HepG2 (cell line): Measurements from ENCODE around the gene TIRAP. TPM values are rescaled to one million over a fixed set of nuclear protein-coding genes. Genes with fewer than 3 reads are reported as not detected.
A peak's percentile ranks its signal among the peaks of the same experiment; 100 is the strongest.

Experiments
- ATAC-seq: fragments of 200-7000 bp; cut with Tn5 transposase; 3 replicates; pipeline ENCODE4 v1.9.1; 2020; ENCODE audit warnings: mild to moderate bottlenecking, moderate library complexity
- BruUV-seq: library from RNA; stranded (reverse); fragments of 400-500 nt; replicated peaks from 2 replicates; lab custom pipeline; 2021; lab: Mats Ljungman, UMichigan
- CTCF ChIA-PET: fragments of 300-600 bp; formaldehyde crosslinking; extraction: SDS; loops from one replicate; lab custom pipeline; 2021; ENCODE audit warnings: low total read pairs, inconsistent platforms, low intra/inter-chr PET ratio; lab: Yijun Ruan, JAX
- POLR2A ChIA-PET: fragments of 350-600 bp; sonication (Branson Sonifier 250); formaldehyde crosslinking; loops from one replicate; lab custom pipeline; 2020; ENCODE audit warnings: antibody characterized with exemption, inconsistent platforms; lab: Yijun Ruan, JAX
- DNase-seq: peaks from one replicate; pipeline ENCODE4 v3.0.0-alpha.2; 2015; ENCODE audit warnings: low spot score
- FAIRE-seq: peaks from 3 replicates; lab custom pipeline; 2011; peaks lifted over from hg19 to GRCh38; lab: Jason Lieb, UNC
- H2AFZ ChIP-seq: one replicate; pipeline ENCODE4 v1.6.1; 2011; ENCODE audit warnings: low read length, inconsistent platforms
- H3K27ac ChIP-seq: fragments of 300-600 bp; 3 replicates; pipeline ENCODE4 v1.8.0; 2011; ENCODE audit warnings: mixed run types, mild to moderate bottlenecking, mixed read lengths, low read length, inconsistent platforms; ENCODE audit not compliant: insufficient read depth; ENCODE audit errors: extremely low read length
- H3K27me3 ChIP-seq, 2 experiments: fragments of 200-600 bp in 1 of 2; 2 replicates in 1 of 2; 3 replicates in 1 of 2; pipeline versions ENCODE4 v1.6.0 to v1.8.0; 2011; ENCODE audit warnings: low read length in 2 of 2, mild to moderate bottlenecking in 2 of 2, moderate library complexity in 2 of 2, inconsistent platforms in 1 of 2; ENCODE audit not compliant: insufficient read depth in 2 of 2, control insufficient read depth in 1 of 2
- H3K36me3 ChIP-seq, 2 experiments: fragments of 200-600 bp in 1 of 2; replicated peaks in 1 of 2; 2 replicates in 1 of 2; 3 replicates in 1 of 2; pipeline versions ENCODE4 v1.5.1 to v1.8.0; 2011; ENCODE audit warnings: low read length in 2 of 2, inconsistent platforms in 1 of 2; ENCODE audit not compliant: insufficient read depth in 2 of 2, control insufficient read depth in 1 of 2
- H3K4me1 ChIP-seq: 2 replicates; pipeline ENCODE4 v1.5.1; 2012; ENCODE audit warnings: low read length, inconsistent platforms; ENCODE audit not compliant: insufficient read depth
- H3K4me2 ChIP-seq: 2 replicates; pipeline ENCODE4 v1.6.0; 2011; ENCODE audit warnings: low read depth, low read length, inconsistent platforms
- H3K4me3 ChIP-seq, 3 experiments: fragments of 200-600 bp in 1 of 3; sonication (generic), shearing (Covaris generic) in 1 of 3; replicated peaks in 1 of 3; 2 replicates each; pipeline ENCODE4 v1.5.1; 2011 to 2016; ENCODE audit warnings: low read length in 3 of 3, inconsistent platforms in 2 of 3, low read depth in 2 of 3, mild to moderate bottlenecking in 2 of 3, control low read depth in 1 of 3, mixed read lengths in 1 of 3; ENCODE audit not compliant: insufficient read depth in 1 of 3
- H3K79me2 ChIP-seq: one replicate; pipeline ENCODE4 v1.6.1; 2011; ENCODE audit warnings: low read length, inconsistent platforms; ENCODE audit not compliant: insufficient read depth
- H3K9ac ChIP-seq: 2 replicates; pipeline ENCODE4 v1.6.0; 2011; ENCODE audit warnings: mild to moderate bottlenecking, low read depth, low read length, inconsistent platforms; ENCODE audit not compliant: insufficient read depth
- H3K9me3 ChIP-seq: 2 replicates; pipeline ENCODE4 v1.5.1; 2012; ENCODE audit warnings: mild to moderate bottlenecking, low read length
- H4K20me1 ChIP-seq: 2 replicates; pipeline ENCODE4 v1.6.0; 2011; ENCODE audit warnings: inconsistent platforms, mild to moderate bottlenecking, low read length, moderate library complexity; ENCODE audit not compliant: insufficient read depth
- CC2D1A ChIP-seq: sonication (generic); formaldehyde crosslinking; IDR thresholded peaks from 2 replicates; pipeline ENCODE4 v1.8.1; 2023; ENCODE audit warnings: mild to moderate bottlenecking, missing genetic modification reagents
- DMTF1 ChIP-seq: sonication (generic); formaldehyde crosslinking; IDR thresholded peaks from 2 replicates; pipeline ENCODE4 v1.4.0; 2020; ENCODE audit warnings: mild to moderate bottlenecking, missing genetic modification reagents
- HMGXB4 ChIP-seq, 2 experiments: sonication (generic) in 1 of 2; formaldehyde crosslinking in 1 of 2; IDR thresholded peaks; 2 replicates each; pipeline versions ENCODE4 v1.4.0 to v1.6.1; 2018 to 2020; ENCODE audit warnings: missing genetic modification reagents in 2 of 2, borderline replicate concordance in 1 of 2, low read depth in 1 of 2, mild to moderate bottlenecking in 1 of 2, missing biosample characterization in 1 of 2
- MNT ChIP-seq: fragments of 450-650 bp; IDR thresholded peaks from 2 replicates; pipeline ENCODE4 v1.6.1; 2016
- SMAD1 ChIP-seq: sonication (generic); formaldehyde crosslinking; IDR thresholded peaks from 2 replicates; pipeline ENCODE4 v1.4.0; 2020; ENCODE audit warnings: missing genetic modification reagents, low read depth, mild to moderate bottlenecking, borderline replicate concordance
- ZBTB33 ChIP-seq: sonication (generic); formaldehyde crosslinking; IDR thresholded peaks from 2 replicates; pipeline ENCODE4 v1.4.0; 2020; ENCODE audit warnings: missing genetic modification reagents
- ZNF256 ChIP-seq: sonication (generic); formaldehyde crosslinking; conservative IDR thresholded peaks from 2 replicates; pipeline ENCODE4 v1.4.0; 2020; ENCODE audit warnings: missing genetic modification reagents
- ZNF333 ChIP-seq: sonication (generic); formaldehyde crosslinking; IDR thresholded peaks from 2 replicates; pipeline ENCODE4 v1.4.0; 2020; ENCODE audit warnings: mild to moderate bottlenecking, missing genetic modification reagents, borderline replicate concordance
- ZNF547 ChIP-seq: sonication (generic); formaldehyde crosslinking; IDR thresholded peaks from 2 replicates; pipeline ENCODE4 v1.5.1; 2020; ENCODE audit warnings: mild to moderate bottlenecking, missing genetic modification reagents
- ZNF629 ChIP-seq: sonication (generic); formaldehyde crosslinking; conservative IDR thresholded peaks from 2 replicates; pipeline ENCODE4 v1.5.0; 2020; ENCODE audit warnings: missing genetic modification reagents
- ZNF883 ChIP-seq: sonication (generic); formaldehyde crosslinking; IDR thresholded peaks from 2 replicates; pipeline ENCODE4 v1.5.1; 2020; ENCODE audit warnings: mild to moderate bottlenecking, missing genetic modification reagents; ENCODE audit errors: not compliant biosample characterization
- ZSCAN25 ChIP-seq: sonication (generic); formaldehyde crosslinking; IDR thresholded peaks from 2 replicates; pipeline ENCODE4 v1.8.0; 2022; ENCODE audit warnings: mild to moderate bottlenecking, missing genetic modification reagents
- ZSCAN9 ChIP-seq: IDR thresholded peaks from 2 replicates; pipeline ENCODE4 v1.6.1; 2016; ENCODE audit warnings: borderline replicate concordance
- WGBS: methylation state at CpG from one replicate; pipeline ENCODE4 v1.1.6; 2017; ENCODE audit warnings: low lambda C conversion rate; 5-methylcytosine and 5-hydroxymethylcytosine counted together
- in situ Hi-C: cut with HindIII; loops from 2 replicates; pipeline ENCODE4 v1.10.0; 2017; ENCODE audit warnings: low pct_unique_long_range_greater_than_20kb; ENCODE audit not compliant: extremely low pct_ligation_motif_present
- intact Hi-C: fragments of 100-400 bp; cut with micrococcal nuclease; formaldehyde crosslinking; loops from one replicate; pipeline ENCODE4 v1.10.0; 2022; ENCODE audit not compliant: unreplicated experiment
- polyA plus RNA-seq, 8 experiments: library from polyadenylated mRNA; depleted of rRNA in 3 of 8; stranded (reverse) in 7 of 8; unstranded in 1 of 8; fragments of >200 nt; fragmentation: Illumina TruSeq in 4 of 8; extraction: Trizol in 4 of 8; gene quantifications; 2 replicates each; pipeline versions ENCODE4 v1.2.1 to v1.2.3, GENCODE V29; 2011 to 2016; ENCODE audit warnings: low read depth in 4 of 8, missing spikeins in 1 of 8, mixed read lengths in 1 of 8; ENCODE audit not compliant: insufficient read depth in 1 of 8
- total RNA-seq, 5 experiments: library from RNA; depleted of rRNA; stranded (reverse); fragments of >200 nt; fragmentation: Illumina TruSeq; extraction: Trizol; gene quantifications; 2 replicates each; pipeline ENCODE4 v1.2.3, GENCODE V29; 2016; ENCODE audit warnings: low read depth in 1 of 5

TIRAP gene
- total and polyA plus RNA-seq, 2 of the 13 experiments (the other 11 are each of a cell fraction or from before 2014, with no cell fraction given): 5.4 to 5.7 TPM

DNA sequence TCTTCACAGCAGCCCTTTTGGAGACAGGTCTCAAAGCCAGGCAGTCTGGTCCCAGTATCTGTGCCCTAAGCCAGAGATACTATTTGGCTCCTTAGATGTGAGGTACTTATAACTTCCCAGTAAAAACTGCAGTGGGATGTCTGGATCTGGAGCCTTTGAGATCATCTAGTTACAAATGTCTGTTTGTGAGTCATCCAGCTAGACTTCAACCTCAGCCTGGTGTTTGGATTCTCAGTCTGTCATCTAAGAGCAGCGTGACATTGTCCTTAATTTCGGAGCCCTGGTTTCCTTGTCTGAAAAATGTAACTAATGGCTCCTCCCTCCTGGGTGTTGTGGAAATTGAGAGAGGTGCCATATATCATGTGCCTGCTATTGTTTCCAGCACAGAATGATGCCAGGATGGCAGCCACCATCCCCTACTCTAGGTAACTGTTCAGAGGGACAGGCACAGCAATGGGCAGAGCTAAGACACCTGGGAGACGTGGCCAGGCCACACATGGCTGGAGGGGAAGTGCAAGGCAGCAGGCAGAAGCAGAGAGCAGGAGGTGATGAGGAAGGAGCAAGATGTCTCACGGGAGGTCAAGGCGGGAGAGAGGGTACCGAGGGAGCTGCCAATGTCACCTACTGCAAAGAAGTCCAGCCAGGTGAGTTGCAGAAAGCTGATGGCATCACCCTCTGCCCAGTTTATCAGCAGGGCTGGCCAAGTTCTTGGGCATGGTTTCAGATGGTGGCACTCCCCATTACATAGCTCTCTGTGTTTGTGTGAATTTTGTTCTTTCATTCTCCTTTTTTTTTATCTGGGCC lies 52.0 kb downstream of the TIRAP start (continued):
- no peak for TF ChIP-seq CC2D1A (CRISPR knock-in tag)
- no peak for TF ChIP-seq ZNF883 (CRISPR knock-in tag)
- TF ChIP-seq ZNF333: no peak
- TF ChIP-seq SMAD1: no peak
- TF ChIP-seq MNT: no peak
- TF ChIP-seq HMGXB4 (CRISPR knock-in tag; IDR thresholded peaks at IDR 0.05; ENCODE audit: borderline replicate concordance in 1 of 2, low read depth in 1 of 2): no peak

- no peak overlapping the region for H3K4me3 ChIP-seq
- in situ Hi-C loops (no loop called here), intact Hi-C loops (no loop called here)
- ChIA-PET POLR2A (no interaction called here), CTCF (no interaction called here)
- ATAC-seq (no peak), DNase-seq (no peak), FAIRE-seq (no peak)
- H3K27ac ChIP-seq: no peak overlapping the region
- H3K9me3 ChIP-seq: no peaks in the 10 kb centered on the region
- H3K9ac ChIP-seq: no peak overlapping the region
- H4K20me1 ChIP-seq: no peaks in the 10 kb centered on the region
- 90% methylated on average over 5 of the region's 5 CpGs for WGBS
- no peak overlapping the region for H3K4me2 ChIP-seq
- no peaks in the 10 kb centered on the region for H3K79me2 ChIP-seq
- no peak for TF ChIP-seq ZBTB33 (CRISPR knock-in tag)
- no peak for TF ChIP-seq DMTF1
- TF ChIP-seq ZSCAN9 (CRISPR knock-in tag): no peak
- no peak for TF ChIP-seq ZSCAN25 (CRISPR knock-in tag)
- peak; percentile 42; the same call in 1 of the 2 replicates for TF ChIP-seq ZNF629 (CRISPR knock-in tag)
- TF ChIP-seq ZNF547 (CRISPR knock-in tag): no peak
- no peak for TF ChIP-seq ZNF256 (CRISPR knock-in tag)
- peaks cover 29% of the 10 kb centered on the region for H3K4me1 ChIP-seq
- peaks cover 10 to 25% of the 10 kb centered on the region in 2 experiments; a peak in 4 of 5 replicates for H3K36me3 ChIP-seq
- no peaks in the 10 kb centered on the region for H3K27me3 ChIP-seq
- BruUV-seq: no TSS peak
- H2AFZ ChIP-seq: no peak overlapping the region
These were observed 52.5 kb downstream of the TIRAP start for GRCh38 chr11:126335463-126335760.
